Glutamatergic neuron (in vitro differentiated cells): ENCODE measurements around the gene FIGNL2. TPM values are rescaled to one million over a fixed set of nuclear protein-coding genes. Genes with fewer than 3 reads are reported as not detected.

Experiments used
- DNase-seq: peaks from one replicate; pipeline ENCODE4 v3.0.0; 2022
- H3K27ac Mint-ChIP-seq: one replicate; pipeline ENCODE4 v1.8.0; 2020; ENCODE audit warnings: mild to moderate bottlenecking, mixed read lengths, inconsistent platforms; ENCODE audit not compliant: unreplicated experiment
- H3K27me3 Mint-ChIP-seq: one replicate; pipeline ENCODE4 v1.8.0; 2020; ENCODE audit warnings: mild to moderate bottlenecking, moderate library complexity, mixed read lengths, inconsistent platforms; ENCODE audit not compliant: unreplicated experiment
- H3K36me3 Mint-ChIP-seq: one replicate; pipeline ENCODE4 v1.8.0; 2020; ENCODE audit warnings: mild to moderate bottlenecking, mixed read lengths, inconsistent platforms; ENCODE audit not compliant: unreplicated experiment
- H3K4me1 Mint-ChIP-seq: one replicate; pipeline ENCODE4 v1.8.0; 2020; ENCODE audit warnings: mild to moderate bottlenecking, low read depth, mixed read lengths, inconsistent platforms; ENCODE audit not compliant: unreplicated experiment
- H3K4me3 Mint-ChIP-seq: one replicate; pipeline ENCODE4 v1.8.0; 2020; ENCODE audit warnings: mild to moderate bottlenecking, mixed read lengths, inconsistent platforms; ENCODE audit not compliant: unreplicated experiment
- H3K9me3 Mint-ChIP-seq: one replicate; pipeline ENCODE4 v1.8.0; 2020; ENCODE audit warnings: mild to moderate bottlenecking, moderate library complexity, mixed read lengths, inconsistent platforms; ENCODE audit not compliant: unreplicated experiment
- total RNA-seq: library from RNA; stranded (reverse); fragmentation: NEBNext Ultra II Directional; extraction: Animal tissue kit (Norgen Biotek cat#: 25700); gene quantifications from one replicate; pipeline ENCODE4 v1.2.1, GENCODE V29; 2021; ENCODE audit not compliant: unreplicated experiment
- TF ChIP-seq, protein P1 (sequence below): fragments of 200-600 bp; sonication (generic); IDR thresholded peaks from one replicate; pipeline ENCODE4 v1.5.0; 2021; ENCODE audit not compliant: partially characterized antibody, unreplicated experiment

Gene FIGNL2
- total RNA-seq, 1 donor from 2014 or later, result 107 TPM

GRCh38 chr12:51817027-51817953, 31.2 kb downstream of the FIGNL2 start:
- DNase-seq, result no peak
- no peaks in the 10 kb centered on the region for H3K36me3 Mint-ChIP-seq

DNA sequence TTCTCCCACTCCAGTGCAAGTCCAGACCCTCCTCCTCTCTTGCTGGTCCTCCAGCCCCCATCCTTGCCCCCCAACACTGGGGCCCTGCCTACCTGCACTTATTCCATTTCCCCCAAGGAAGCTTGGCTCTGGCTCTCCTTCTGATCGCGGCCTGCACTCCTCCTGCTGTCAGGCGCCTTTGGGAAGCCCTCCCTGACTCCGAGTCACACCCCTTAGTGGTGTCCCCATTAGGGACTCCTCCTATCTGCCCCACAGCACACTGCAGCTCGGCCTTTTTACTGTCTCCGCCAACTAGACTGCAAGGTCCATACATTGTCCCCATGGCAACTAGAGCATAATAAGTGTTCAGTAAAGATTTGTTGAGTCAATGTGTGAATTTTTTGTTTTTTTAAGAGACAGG, 32.9 kb downstream of the FIGNL2 start:
- peaks cover 44% of the 10 kb centered on the region for H3K9me3 Mint-ChIP-seq
- H3K27me3 Mint-ChIP-seq, result peaks cover 33% of the 10 kb centered on the region
- peaks cover 31% of the 10 kb centered on the region for H3K4me1 Mint-ChIP-seq
- no peaks in the 10 kb centered on the region for H3K36me3 Mint-ChIP-seq
- TF ChIP-seq, protein P1, sequence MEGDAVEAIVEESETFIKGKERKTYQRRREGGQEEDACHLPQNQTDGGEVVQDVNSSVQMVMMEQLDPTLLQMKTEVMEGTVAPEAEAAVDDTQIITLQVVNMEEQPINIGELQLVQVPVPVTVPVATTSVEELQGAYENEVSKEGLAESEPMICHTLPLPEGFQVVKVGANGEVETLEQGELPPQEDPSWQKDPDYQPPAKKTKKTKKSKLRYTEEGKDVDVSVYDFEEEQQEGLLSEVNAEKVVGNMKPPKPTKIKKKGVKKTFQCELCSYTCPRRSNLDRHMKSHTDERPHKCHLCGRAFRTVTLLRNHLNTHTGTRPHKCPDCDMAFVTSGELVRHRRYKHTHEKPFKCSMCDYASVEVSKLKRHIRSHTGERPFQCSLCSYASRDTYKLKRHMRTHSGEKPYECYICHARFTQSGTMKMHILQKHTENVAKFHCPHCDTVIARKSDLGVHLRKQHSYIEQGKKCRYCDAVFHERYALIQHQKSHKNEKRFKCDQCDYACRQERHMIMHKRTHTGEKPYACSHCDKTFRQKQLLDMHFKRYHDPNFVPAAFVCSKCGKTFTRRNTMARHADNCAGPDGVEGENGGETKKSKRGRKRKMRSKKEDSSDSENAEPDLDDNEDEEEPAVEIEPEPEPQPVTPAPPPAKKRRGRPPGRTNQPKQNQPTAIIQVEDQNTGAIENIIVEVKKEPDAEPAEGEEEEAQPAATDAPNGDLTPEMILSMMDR, result peak; percentile 6
- peak overlapping the region; percentile 91 for H3K27ac Mint-ChIP-seq
- DNase-seq, result peak; percentile 41
- H3K4me3 Mint-ChIP-seq, result peak overlapping the region; percentile 79

More at GRCh38 chr12:51817027-51817953, 31.2 kb downstream of the FIGNL2 start:
- H3K4me3 Mint-ChIP-seq, result peak overlapping the region; percentile 56
- H3K4me1 Mint-ChIP-seq, result peaks cover 31% of the 10 kb centered on the region
- TF ChIP-seq, protein P1, result no peak
- H3K27ac Mint-ChIP-seq, result peak overlapping the region; percentile 25
- H3K27me3 Mint-ChIP-seq, result peaks cover 36% of the 10 kb centered on the region
- H3K9me3 Mint-ChIP-seq, result peaks cover 38% of the 10 kb centered on the region

DNA sequence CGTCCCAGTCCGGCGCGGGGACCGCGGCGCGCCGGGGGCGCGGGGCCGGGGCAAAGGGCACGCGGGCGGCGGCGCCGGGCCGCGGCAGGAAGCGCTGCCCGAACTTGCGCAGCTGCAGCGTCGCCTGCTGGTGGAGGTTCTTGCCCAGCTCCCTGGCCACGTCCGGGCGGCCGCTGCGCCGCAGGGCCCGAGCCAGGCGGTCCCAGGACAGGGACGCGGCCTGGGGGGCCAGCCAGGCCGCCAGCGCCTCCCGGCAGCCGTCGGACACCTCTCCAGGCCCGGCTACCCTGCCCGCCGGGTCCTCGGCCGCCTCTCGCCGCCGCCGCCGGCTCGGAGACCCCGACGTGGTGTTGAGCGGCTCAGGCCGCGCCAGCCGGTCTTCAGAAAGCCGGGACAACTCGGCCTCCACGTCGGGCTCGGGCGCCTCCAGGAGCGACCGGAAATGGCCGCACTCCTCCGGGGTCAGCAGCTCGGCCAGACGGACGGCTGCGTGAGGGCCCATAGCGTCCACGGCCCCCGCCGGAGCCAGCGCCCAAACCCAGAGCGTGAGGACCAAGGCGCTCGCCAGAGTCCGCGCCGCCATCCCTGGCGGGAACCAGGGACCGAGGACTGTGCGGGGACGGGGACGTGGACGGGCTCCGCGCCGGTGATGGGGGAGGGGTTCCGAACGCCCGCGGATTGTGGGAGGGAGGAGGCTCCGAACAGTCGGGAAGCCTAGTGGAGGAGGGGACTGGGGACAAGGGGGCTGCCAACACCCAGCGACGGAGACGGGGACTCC, 34.0 kb downstream of the FIGNL2 start:
- TF ChIP-seq, protein P1, result peak; percentile 18
- H3K4me3 Mint-ChIP-seq, result peak overlapping the region; percentile 79
- peaks cover 27% of the 10 kb centered on the region for H3K27me3 Mint-ChIP-seq
- no peaks in the 10 kb centered on the region for H3K36me3 Mint-ChIP-seq
- no peak overlapping the region for H3K27ac Mint-ChIP-seq
- DNase-seq, result peak; percentile 87
- H3K9me3 Mint-ChIP-seq, result peaks cover 39% of the 10 kb centered on the region
- H3K4me1 Mint-ChIP-seq, result peaks cover 27% of the 10 kb centered on the region

- peaks cover 26% of the 10 kb centered on the region for H3K27me3 Mint-ChIP-seq
- peak overlapping the region; percentile 81 for H3K27ac Mint-ChIP-seq
- TF ChIP-seq, protein P1, result no peak
- peaks cover 25% of the 10 kb centered on the region for H3K4me1 Mint-ChIP-seq
- DNase-seq, result no peak
- H3K36me3 Mint-ChIP-seq, result no peaks in the 10 kb centered on the region
- H3K4me3 Mint-ChIP-seq, result peak overlapping the region; percentile 69
- peaks cover 37% of the 10 kb centered on the region for H3K9me3 Mint-ChIP-seq
Measured at GRCh38 chr12:51813931-51814310, 34.6 kb downstream of the FIGNL2 start.

- no peak for DNase-seq
- Mint-ChIP-seq H3K4me3 (peak overlapping the region; percentile 59), H3K4me1 (peaks cover 21% of the 10 kb centered on the region), H3K36me3 (no peaks in the 10 kb centered on the region), H3K27ac (no peak overlapping the region), H3K27me3 (peaks cover 24% of the 10 kb centered on the region), H3K9me3 (peaks cover 35% of the 10 kb centered on the region)
- TF ChIP-seq, protein P1, result no peak
Measured at GRCh38 chr12:51812871-51813270, 35.6 kb downstream of the FIGNL2 start.
